Adrenal gland (tissue), 5 donors: Measurements from ENCODE around the gene KCNN3.

ENCODE experiments used
- POLR2A ChIP-seq, 2 donors: fragments of 450-650 bp; IDR thresholded peaks; one replicate each; pipeline ENCODE4 v1.6.1; 2017; ENCODE audit warnings: antibody characterized with exemption in 2 of 2, mild to moderate bottlenecking in 2 of 2, moderate library complexity in 1 of 2
- TF ChIP-seq, protein P1 (sequence below), 6 experiments: fragments of 450-650 bp in 4 of 6; fragments of 200-600 bp in 2 of 6; sonication (generic) in 1 of 6; IDR thresholded peaks; 1 replicate in 5 of 6; 2 replicates in 1 of 6; pipeline versions ENCODE4 v1.5.1 to v1.8.0; 2016 to 2021; ENCODE audit warnings: antibody characterized with exemption in 6 of 6, mild to moderate bottlenecking in 2 of 6, moderate library complexity in 1 of 6
- donor health status: DM: no; HTN: no; CAD: no.

DNA sequence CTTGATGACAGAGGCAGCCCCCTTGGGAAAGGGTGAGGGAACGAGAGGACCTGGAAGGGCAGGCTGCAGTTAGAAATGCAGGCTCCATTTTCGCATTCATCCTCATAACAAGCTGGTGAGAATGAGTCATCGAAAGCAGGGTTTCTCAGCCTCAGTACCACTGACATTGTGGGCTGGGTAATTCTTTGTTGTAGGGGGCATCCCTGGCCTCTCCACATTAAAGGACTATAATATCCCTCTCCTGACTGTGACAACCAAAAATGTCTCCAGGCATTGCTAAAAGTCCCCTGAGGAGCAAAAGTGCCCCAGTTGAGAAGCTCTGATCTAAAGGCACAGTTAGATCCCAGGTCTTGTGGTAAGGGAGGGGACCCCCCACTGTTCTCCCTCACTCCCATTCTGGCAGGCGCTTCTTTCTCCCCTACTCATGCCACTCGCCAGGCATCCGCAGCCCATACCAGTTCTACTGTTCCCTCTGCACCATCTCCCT is 20.4 kb downstream of the KCNN3 start:
- TF ChIP-seq, protein P1, sequence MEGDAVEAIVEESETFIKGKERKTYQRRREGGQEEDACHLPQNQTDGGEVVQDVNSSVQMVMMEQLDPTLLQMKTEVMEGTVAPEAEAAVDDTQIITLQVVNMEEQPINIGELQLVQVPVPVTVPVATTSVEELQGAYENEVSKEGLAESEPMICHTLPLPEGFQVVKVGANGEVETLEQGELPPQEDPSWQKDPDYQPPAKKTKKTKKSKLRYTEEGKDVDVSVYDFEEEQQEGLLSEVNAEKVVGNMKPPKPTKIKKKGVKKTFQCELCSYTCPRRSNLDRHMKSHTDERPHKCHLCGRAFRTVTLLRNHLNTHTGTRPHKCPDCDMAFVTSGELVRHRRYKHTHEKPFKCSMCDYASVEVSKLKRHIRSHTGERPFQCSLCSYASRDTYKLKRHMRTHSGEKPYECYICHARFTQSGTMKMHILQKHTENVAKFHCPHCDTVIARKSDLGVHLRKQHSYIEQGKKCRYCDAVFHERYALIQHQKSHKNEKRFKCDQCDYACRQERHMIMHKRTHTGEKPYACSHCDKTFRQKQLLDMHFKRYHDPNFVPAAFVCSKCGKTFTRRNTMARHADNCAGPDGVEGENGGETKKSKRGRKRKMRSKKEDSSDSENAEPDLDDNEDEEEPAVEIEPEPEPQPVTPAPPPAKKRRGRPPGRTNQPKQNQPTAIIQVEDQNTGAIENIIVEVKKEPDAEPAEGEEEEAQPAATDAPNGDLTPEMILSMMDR (IDR thresholded peaks at IDR 0.05) = no peak
- TF ChIP-seq POLR2A (IDR thresholded peaks at IDR 0.05) = no peak
